ENCODE results near the gene APC2. TPM values are rescaled to one million over a fixed set of nuclear protein-coding genes. Genes with fewer than 3 reads are reported as not detected.

Gene APC2
- total RNA-seq, 1 experiment from 2014 or later, result 11.9 TPM

DNA sequence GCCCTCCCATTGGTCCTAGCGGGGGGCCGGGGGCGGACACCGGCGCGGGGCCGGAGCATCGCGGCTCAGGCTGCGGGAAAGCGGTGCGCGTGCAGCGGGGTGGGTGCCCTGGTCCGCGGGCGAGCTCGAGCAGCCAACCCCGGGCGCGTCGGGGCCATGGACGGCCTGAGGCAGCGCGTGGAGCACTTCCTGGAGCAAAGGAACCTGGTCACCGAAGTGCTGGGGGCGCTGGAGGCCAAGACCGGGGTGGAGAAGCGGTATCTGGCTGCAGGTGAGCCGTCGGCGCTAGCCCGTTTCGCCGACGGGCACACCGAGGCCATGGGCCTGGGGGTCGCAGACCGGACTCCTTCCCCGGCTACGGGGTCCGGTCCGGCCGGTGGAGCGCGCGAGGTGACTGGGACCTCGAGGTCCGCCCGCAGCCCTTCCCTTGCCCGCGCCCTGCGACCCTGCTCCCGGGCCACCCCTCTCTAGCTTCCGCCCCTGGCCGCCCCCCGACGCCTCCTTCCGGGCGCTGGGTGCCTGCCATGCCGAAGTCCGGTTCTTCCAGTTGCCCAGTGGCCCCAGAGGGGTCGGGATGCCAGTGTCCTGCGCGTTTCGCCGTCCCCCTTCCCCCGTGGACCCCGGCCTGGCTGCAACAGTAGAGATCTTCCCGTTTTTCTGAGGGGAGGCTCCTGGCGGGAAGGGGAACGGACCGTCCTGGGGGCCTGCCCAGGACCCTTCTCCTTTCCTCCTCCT, 41.4 kb downstream of the APC2 start, which contains the start of gene REEP6:
TSS of gene REEP6 (plus strand) at position 68 of the 735 bp plus-strand sequence. CDS start at position 157, 89 bp downstream.
- Histone ChIP-seq H3K36me3 (ENCODE audit: control insufficient read depth, insufficient read depth, low read length) (no peaks in the 10 kb centered on the region; the same call in 1 of the 2 replicates), H3K9me3 (ENCODE audit: control insufficient read depth, insufficient read depth, low read depth, low read length) (no peaks in the 10 kb centered on the region), H3K27me3 (ENCODE audit: control insufficient read depth, insufficient read depth, low read length) (no peaks in the 10 kb centered on the region), H3K27ac (ENCODE audit: low read length) (peak within 1 kb of the TSS; percentile 79), H3K4me1 (ENCODE audit: control insufficient read depth, insufficient read depth, low read length) (no peaks in the 10 kb centered on the region; the same call in 1 of the 2 replicates), H3K4me3 (ENCODE audit: low read depth in 2 of 2, low read length in 2 of 2) (peak within 1 kb of the TSS; percentile 55 to 65)
- ATAC-seq, result peak; percentile 15
- in situ Hi-C loops (cut with HindIII; ENCODE audit: low pct_unique_long_range_greater_than_20kb, low sequenced_read_pairs), result no loop called here
- CTCF ChIA-PET, result interaction anchor here (0.6 kb wide), 1 partner anchor 465 kb away, joined by 8 read pairs; no protein-coding TSS in a partner anchor
- no TSS peak for BruUV-seq (replicated peaks)
- POLR2A ChIA-PET, result interaction anchor here (0.6 to 0.7 kb wide), 2 partner anchors 13 to 500 kb away, joined by 8 to 19 read pairs; no protein-coding TSS in a partner anchor
- intact Hi-C loops (cut with micrococcal nuclease; ENCODE audit: unreplicated experiment), result no loop called here
- DNase-seq (ENCODE audit: low read depth, low spot score), result no peak
- TF ChIP-seq TCF7L2 (IDR thresholded peaks at IDR 0.05; ENCODE audit: low read depth, low read length), result no peak
- TF ChIP-seq, protein P1, sequence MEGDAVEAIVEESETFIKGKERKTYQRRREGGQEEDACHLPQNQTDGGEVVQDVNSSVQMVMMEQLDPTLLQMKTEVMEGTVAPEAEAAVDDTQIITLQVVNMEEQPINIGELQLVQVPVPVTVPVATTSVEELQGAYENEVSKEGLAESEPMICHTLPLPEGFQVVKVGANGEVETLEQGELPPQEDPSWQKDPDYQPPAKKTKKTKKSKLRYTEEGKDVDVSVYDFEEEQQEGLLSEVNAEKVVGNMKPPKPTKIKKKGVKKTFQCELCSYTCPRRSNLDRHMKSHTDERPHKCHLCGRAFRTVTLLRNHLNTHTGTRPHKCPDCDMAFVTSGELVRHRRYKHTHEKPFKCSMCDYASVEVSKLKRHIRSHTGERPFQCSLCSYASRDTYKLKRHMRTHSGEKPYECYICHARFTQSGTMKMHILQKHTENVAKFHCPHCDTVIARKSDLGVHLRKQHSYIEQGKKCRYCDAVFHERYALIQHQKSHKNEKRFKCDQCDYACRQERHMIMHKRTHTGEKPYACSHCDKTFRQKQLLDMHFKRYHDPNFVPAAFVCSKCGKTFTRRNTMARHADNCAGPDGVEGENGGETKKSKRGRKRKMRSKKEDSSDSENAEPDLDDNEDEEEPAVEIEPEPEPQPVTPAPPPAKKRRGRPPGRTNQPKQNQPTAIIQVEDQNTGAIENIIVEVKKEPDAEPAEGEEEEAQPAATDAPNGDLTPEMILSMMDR (IDR thresholded peaks at IDR 0.05), result no peak
- TF ChIP-seq, protein P2, sequence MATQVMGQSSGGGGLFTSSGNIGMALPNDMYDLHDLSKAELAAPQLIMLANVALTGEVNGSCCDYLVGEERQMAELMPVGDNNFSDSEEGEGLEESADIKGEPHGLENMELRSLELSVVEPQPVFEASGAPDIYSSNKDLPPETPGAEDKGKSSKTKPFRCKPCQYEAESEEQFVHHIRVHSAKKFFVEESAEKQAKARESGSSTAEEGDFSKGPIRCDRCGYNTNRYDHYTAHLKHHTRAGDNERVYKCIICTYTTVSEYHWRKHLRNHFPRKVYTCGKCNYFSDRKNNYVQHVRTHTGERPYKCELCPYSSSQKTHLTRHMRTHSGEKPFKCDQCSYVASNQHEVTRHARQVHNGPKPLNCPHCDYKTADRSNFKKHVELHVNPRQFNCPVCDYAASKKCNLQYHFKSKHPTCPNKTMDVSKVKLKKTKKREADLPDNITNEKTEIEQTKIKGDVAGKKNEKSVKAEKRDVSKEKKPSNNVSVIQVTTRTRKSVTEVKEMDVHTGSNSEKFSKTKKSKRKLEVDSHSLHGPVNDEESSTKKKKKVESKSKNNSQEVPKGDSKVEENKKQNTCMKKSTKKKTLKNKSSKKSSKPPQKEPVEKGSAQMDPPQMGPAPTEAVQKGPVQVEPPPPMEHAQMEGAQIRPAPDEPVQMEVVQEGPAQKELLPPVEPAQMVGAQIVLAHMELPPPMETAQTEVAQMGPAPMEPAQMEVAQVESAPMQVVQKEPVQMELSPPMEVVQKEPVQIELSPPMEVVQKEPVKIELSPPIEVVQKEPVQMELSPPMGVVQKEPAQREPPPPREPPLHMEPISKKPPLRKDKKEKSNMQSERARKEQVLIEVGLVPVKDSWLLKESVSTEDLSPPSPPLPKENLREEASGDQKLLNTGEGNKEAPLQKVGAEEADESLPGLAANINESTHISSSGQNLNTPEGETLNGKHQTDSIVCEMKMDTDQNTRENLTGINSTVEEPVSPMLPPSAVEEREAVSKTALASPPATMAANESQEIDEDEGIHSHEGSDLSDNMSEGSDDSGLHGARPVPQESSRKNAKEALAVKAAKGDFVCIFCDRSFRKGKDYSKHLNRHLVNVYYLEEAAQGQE (IDR thresholded peaks at IDR 0.05; ENCODE audit: insufficient read depth in 1 of 2, low read depth in 2 of 2, low read length in 1 of 2), result no peak
- no peak for TF ChIP-seq POLR2AphosphoS5 (IDR thresholded peaks at IDR 0.05; ENCODE audit: low read depth, low read length)
- TF ChIP-seq SIN3A (IDR thresholded peaks at IDR 0.05; ENCODE audit: borderline replicate concordance, insufficient read depth, low read depth, low read length), result no peak

DNA sequence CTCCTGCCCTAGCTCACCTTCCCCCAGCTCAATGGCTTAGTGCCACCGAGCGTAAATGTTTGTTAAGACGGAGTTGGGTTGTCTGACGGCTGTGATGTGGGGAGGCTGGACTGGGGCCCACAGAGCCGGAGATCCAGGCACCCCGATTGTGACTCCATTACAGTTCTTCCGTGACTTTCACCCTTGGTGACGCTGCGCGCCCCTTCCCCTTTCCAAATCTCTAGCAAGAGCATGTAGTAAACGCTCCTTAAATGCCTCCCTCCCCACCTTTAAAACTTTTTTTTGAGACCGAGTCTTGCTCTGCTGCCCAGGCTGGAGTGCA, 41.9 kb downstream of the APC2 start:
- Histone ChIP-seq H3K27ac (ENCODE audit: low read length) (no peak overlapping the region), H3K4me1 (ENCODE audit: control insufficient read depth, insufficient read depth, low read length) (no peaks in the 10 kb centered on the region; the same call in 1 of the 2 replicates), H3K4me3 (ENCODE audit: low read depth in 2 of 2, low read length in 2 of 2) (peak overlapping the region; percentile 52 to 61), H3K9me3 (ENCODE audit: control insufficient read depth, insufficient read depth, low read depth, low read length) (no peaks in the 10 kb centered on the region), H3K27me3 (ENCODE audit: control insufficient read depth, insufficient read depth, low read length) (no peaks in the 10 kb centered on the region), H3K36me3 (ENCODE audit: control insufficient read depth, insufficient read depth, low read length) (no peaks in the 10 kb centered on the region; the same call in 1 of the 2 replicates)
- POLR2A ChIA-PET, result no interaction called here
- ATAC-seq (no peak), DNase-seq (ENCODE audit: low read depth, low spot score) (no peak)
- CTCF ChIA-PET, result no interaction called here
- TF ChIP-seq, protein P1 (IDR thresholded peaks at IDR 0.05), result no peak
- TF ChIP-seq, protein P2 (IDR thresholded peaks at IDR 0.05; ENCODE audit: insufficient read depth in 1 of 2, low read depth in 2 of 2, low read length in 1 of 2), result no peak
- in situ Hi-C loops (cut with HindIII; ENCODE audit: low pct_unique_long_range_greater_than_20kb, low sequenced_read_pairs), result no loop called here
- intact Hi-C loops (cut with micrococcal nuclease; ENCODE audit: unreplicated experiment), result no loop called here
- no TSS peak for BruUV-seq (replicated peaks)

Data from Panc1 (cell line).